HG03045 (cell line): ENCODE results near the gene AIG1.
"Not testable (repeated sequence)": the region's sequence is repeated elsewhere in the genome, so short reads cannot be mapped to it uniquely, and the experiment has no call there.

Source experiments
- ATAC-seq: cut with Tn5 transposase; IDR thresholded peaks from one replicate; pipeline ENCODE4 v1.9.1; 2021; ENCODE audit warnings: mild to moderate bottlenecking, moderate library complexity; ENCODE audit not compliant: unreplicated experiment

The AIG1 gene

DNA sequence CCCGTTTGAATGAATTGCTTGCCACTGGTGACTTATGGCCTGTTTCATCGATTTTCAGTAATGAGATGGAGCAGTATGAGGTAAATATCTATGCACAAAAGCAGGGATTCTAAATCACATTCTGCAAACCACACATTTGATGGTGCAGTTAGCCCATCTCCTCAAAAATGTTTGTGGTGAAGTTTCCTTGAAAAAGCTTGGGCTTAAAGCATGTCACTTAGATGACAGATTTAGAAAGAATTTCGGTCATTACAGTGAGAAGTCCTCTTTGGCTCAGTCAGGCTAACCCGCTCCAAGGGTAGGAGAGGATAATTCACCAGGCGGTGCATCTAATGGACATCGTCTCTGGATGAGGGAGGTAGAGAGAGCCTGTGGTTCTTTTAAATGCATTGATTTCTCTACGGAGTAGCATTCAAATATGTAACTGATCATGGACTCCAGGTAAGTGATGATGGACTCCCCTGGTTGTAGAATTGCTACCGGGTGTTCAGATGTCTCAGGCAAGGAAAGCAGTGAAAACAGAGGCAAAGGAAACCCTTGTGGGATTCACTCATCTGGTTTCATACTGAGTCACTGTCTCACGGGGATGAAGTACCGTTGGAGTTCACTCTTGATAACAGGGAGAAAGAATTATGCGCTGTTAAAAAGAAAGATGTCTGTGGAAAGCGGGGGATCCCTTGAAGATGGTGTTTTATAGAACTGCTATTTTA lies 65.3 kb downstream of the AIG1 start:
- ATAC-seq = no peak

DNA sequence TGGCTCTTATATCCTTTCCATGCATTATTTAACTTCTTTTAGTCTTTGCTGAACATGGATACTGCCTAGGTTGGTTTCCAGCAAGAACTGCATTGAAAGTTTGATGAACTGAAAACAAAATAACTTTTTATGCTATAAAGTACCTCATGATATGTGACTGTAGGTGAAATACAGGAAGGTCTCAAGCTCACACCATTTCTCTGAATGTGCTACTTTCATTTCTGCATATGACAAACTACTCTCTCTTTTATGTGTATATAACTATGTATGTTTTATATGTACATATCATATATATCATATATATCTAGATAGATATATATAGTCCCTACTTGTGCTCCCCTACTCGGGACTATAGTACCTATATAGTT lies 65.9 kb downstream of the AIG1 start:
- no peak for ATAC-seq

DNA sequence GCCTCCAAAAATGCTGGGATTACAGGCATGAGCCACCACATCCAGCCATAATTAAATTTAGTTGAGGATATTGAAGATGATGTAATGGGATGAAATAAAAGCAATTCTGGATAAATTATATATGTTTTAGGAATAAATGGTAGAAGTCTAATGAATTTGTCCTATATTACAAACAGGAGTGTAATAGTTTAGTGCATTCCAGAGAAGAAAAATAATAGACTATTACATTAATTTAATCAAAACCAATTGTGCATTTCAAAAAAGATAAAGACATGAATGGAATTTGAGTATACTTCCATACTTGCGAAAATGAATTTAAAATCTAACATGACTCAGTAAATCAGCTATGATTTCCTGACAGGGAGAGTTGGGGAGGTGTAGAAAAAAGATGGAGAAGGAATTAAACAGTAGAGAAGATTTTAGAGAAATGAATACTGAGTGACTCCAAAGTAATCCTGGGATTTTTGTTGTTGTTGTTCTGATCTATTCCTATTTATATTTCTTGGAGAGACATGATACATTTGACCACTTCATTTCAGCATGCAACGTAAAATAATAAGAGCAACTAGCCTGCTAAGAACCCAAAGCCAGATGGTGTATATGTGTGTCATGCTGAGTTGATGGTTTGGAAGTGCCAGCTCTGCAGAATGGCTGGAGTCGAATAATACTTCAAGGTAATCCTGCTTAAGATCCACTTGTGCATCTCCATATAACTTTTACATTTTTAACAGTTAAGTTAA lies 67.4 kb downstream of the AIG1 start:
- no peak for ATAC-seq

DNA sequence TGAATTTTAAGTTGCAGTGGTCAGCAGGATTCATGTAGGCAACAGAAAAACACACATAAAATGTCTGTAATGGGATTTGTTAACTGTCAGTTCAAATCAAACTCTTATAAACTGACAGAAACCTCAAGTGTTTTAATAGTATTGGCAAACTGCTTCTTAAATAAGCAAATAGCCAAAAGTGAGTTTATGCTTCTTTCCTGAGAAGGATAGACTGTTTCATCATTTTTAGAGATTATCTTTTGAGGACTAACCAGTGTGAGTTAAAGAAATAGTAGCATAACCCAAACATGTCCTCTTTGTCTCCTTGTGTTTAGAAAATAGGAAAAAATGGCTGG lies 68.0 kb downstream of the AIG1 start:
- no peak for ATAC-seq

DNA sequence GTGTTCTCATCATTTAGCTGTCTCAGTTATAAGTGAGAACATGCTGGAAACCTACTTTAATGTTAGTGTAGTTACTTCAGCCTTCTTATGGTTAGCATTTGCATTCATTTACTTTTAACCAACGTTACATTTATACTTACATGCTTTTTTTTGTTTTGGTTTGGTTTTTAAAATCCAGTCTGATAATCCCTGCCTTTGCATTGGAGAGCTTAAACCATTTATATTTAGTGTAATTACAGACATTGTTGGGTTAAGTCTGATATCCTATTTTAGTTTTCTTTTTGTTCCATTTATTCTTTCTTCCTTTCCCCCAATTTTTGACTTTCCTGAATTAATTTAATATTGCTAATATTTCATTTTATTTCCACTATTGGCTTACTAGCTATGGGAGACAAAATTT lies 70.2 kb downstream of the AIG1 start:
- ATAC-seq = no peak

DNA sequence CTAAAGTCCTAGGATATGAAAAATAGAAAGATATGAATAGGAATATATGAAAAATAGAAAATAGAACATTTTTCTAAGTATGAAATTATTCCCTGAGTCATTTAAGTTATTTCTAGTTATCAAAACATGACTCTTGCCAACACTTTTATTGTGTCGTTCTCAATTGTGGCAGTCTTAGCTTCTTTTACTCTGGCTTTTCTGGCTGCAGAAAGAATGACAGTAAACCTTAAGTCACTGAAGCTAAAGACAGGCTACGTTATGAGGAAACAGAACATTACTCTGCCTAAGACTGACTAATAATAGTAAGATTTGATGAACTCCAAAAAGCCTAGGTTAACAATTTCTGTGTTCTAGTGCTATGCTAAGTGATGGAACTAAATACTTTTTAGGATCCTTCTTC lies 74.6 kb downstream of the AIG1 start:
- ATAC-seq = no peak

DNA sequence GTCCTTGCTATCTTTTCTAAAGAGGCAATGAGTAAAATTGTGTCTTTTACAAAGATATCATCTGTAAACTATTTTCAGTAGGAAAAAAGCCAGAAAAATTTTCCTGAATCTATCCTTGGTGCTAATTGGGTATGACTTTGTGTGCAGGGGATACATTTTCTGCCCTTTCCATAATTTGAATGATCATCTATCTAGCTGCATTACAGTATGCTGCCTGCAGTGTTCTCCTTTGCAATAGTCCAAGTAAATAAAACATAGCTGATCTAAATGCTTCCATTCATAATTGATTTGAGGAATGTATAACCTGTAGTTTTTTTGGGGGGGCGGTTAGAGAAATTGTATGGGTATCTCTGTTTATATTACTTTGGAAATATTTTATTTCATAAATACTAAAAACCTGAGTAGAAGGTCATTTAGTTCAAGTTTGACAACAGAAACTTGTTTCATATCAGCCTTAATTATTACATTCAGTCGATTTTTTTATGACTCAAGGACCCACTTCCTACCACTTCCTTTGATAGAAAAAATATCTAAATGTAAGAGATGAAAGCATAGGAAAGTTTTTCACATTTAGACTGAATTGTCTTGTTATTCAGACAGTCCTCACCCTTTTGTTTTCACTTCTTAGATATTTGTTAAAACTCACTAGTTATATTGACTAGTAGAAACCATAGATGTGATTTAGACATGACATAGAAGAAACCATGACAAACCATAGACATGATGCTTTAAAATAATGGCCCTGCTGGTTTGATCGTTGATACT lies 75.3 kb downstream of the AIG1 start:
- no peak for ATAC-seq

DNA sequence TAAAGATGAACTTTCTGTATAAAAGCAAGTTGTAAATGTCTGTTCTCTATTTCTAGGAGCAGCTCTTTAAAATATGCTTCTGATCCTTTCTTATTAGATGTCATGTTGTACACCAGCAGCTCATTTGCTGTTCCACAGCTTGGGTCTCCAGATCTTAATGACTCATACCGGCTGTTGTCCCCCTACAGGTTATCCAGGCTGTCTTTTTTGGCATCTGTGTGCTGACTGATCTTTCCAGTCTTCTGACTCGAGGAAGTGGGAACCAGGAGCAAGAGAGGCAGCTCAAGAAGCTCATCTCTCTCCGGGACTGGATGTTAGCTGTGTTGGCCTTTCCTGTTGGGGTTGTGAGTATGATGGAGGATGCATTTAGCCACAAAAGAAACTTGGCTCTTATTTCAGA lies 76.0 kb downstream of the AIG1 start:
- ATAC-seq = no peak

DNA sequence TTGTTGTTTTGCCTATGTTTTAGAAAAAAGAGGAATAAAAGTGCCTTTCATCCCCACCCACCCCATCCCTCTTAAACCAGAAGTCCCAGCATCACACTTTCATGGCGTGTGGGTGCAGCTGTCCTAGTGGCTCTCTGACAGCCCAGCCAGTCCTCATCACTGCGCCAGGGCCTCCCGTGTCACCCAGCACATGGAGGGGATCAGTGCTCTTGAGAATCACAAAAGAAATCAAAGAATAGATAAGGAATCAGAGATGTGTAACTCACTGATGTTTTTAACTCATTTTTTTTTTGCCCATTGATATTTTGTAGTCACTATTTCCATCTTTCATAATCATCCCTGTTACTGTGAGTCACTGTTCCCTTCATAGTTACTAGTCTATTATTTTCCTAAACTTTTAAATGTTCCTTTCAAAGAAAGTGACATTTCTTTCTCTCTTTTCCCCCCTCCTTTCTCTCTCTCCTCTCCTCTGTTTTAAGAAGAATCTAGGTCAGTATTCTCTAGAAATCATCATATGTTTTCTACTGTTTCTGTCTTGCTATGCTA lies 78.6 kb downstream of the AIG1 start:
- no peak for ATAC-seq

DNA sequence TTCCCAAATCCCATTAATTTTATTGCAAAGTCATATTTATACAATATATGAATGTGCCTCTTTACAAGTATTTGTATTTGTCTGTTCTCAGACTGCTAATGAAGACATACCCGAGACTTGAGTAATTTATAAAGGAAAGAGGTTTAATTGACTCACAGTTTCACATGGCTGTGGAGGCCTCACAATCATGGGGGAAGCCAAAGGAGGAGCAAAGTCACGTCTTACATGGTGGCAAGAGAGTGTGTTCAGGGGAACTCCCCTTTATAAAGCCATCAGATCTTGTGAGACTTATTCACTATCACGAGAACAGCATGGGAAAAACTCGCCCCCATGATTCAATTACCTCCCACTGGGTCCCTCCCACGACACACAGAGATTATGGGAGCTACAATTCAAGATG lies 79.2 kb downstream of the AIG1 start:
- not testable (repeated sequence) for ATAC-seq

DNA sequence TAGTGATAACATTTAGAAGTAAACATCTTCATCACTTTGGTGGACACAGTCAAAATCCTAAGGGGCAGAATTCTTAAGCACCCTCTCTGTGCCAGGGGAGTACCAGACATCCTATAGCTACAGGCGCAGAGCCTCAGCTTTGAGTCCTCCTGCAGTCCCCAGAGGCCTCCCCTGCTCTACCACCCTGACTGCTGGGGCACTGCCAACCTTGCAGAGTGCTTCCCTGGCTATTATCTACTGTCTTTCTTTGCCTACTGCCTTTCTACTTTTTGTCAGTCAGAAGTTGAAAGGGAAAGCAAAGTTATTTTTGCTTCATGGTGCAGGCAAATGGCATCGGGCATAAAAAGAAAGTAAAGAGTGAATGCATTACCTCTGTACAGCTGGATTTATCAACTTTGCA lies 80.1 kb downstream of the AIG1 start:
- ATAC-seq = no peak

DNA sequence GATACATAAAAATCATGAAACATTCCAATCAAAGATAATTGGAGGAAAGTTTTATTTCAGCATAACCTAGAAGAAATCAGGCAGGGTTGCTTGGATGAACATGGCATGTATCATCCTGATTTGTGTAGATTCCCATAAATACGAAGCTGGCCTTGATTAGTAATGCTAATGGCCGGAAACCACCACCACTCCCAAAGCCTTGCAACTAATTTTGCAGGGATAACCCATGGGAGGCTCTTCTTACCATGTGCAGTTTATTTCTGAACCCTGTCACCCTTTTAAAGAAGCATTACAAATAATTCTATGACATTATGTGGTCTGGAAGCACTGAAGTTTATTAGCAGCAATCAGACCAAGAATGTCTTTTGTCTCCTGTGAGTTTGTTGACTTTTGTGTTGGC lies 80.8 kb downstream of the AIG1 start:
- no peak for ATAC-seq

DNA sequence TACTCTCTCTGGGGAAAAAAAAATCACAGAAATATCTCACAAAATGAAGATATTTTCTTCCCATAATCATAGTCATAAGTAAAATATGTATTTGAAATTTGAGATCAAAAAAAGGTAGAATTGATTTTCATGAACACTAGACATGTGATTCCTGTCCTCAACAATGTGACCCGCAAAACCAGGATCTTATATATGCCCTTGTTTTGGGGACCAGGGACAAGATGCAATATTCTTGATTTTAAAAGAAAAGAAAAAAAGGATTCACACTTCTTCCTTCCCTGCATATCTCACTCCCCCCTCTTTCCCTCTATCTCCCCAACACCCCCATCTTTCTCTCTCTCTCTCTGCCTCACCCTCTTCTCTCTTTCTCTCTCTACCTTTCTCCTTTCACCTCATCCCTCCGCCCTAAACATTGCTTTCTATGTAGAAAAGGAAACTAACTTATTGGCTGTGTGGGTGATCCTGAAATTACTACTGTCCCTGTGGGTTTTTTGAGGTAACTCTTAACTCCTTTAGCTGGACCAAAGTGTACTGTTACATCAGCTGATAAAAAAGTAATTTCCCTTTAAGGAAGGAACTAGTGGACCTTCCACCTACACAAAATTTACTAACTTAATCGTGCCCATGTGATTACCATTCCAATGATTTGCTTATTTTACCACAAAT lies 85.6 kb downstream of the AIG1 start:
- peak; percentile 82 for ATAC-seq

DNA sequence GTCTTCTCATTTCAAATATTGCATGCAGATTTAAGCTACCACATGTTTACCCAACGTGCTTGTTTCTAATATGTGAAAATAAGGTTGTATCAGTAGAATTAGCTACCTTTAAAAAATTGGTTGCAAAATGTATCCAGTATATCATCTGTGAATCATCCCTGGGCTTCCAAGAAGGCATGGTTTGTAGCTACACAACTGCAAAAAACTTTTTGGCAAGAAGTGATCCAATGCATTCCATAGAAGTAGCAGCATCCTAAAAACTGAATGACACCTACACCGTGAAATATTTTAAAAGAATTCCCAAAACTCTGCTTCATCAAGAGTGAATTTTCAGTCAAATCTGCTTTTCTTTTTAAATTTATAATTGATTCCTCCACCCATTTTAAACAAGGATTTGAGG lies 89.1 kb downstream of the AIG1 start:
- ATAC-seq = no peak

DNA sequence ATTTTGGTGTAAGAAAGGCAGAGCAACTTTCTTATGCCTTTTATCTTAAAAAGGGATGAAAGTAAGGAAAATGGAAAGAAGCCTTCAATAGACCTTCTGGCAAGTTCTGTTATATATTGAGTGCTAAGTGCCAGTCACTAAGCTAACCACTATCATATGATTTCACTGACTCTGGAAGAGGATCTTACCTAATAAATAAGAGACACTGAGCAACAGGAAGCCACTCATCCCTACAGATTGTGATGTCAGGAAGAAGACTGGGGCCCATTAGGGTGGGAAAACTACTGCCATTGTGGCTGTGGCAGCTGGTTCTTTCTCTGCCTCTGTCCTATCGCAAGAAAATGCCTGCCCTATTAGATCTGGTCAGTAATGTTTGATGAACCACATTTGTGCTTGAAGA lies 89.6 kb downstream of the AIG1 start:
- no peak for ATAC-seq

DNA sequence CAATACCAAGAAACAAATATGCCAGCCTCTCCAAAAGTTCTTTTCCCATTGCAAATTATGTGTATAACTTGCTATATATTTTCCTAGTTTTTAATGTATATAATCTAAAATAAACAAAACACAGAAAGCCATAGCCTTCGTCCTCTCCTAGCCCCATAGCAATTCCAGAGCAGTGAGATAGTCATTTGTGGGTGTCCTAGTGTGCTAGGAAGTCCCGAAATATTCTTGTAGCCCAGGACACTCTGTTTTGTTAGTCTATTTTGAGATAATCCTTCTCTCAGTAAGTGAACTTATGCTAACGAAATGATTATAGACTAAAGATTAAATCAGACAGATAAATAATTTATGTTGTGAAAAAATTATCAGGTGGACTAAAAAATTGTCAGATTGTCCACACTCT lies 90.7 kb downstream of the AIG1 start:
- no peak for ATAC-seq

DNA sequence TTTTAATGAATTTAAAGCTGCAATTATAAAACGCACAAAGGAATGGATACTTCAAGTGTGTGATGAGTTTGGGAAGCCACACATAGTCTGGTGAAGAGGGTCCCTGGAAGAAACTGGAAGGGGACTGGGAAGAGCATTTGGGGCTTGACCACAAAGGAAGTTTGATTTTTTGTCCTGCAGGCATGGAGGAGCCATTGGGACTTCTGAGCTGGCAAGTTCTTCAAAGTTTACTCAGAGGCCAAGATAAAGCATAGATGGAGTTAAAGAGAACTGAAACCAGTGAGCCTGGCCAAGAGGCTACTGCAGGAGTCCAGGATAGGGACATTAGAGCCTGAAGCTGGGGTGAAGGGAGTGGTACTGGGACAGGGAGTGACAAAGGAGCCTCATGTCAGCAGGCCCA lies 95.0 kb downstream of the AIG1 start:
- no peak for ATAC-seq

DNA sequence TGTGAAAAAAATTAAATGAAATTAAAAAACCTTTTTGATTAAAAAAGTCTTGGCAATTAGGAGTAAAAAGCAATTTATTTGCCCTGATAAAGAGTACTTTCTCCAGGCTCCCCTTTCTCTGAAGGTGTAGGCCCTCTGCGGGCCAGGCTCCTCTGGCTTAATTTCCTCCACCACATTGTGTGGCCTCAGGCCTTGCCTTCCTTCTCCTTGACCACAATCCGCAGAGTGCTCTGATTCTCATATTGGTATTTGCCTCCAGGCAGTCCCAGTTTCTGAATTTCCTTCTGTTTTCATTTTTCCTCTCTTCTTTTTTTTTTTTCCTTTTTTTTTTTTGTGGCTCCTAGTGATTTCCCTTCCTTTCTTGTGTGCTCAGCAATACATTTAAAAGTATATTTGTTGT lies 96.4 kb downstream of the AIG1 start:
- ATAC-seq = no peak

DNA sequence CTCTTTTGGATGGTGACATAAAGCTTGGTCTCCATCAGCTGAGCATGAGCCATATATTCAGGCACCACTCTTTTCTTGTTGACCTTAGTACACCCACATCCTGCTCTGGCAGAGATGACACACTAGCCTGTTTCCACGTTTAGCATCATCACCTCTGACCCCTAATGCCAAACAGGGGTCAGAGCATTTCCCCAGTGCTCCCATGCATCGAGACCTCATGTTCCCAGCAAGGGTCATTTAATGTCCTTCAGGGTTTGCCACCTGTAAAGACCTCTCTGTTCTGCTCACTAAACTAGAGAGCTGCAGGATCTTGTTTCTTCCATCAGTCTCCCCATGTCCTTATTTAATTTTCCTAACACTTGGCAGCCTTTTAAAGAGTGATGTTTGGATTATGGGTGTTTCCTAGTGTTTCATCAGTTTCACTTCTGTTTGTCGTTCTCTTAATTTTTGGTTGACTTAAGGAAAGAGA lies 97.5 kb downstream of the AIG1 start:
- no peak for ATAC-seq

DNA sequence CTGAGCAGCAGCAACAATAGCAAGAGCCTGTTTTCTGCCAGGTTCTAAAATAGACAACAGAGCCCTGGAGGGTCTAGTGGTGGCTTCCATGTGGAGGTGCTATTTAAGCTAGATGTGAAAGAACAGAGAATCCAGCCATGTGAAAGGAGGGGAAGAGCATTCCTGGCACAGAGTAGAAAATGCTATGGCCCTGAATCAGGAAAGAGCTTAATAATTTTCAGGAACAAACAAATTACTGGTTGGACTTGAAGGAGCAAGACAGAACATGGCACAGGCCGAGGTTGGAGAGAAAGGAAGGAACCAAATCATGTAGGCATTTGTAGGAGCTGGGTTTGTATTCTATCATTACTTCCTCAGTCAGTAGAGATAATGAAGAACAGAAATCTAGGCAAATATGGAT lies 98.3 kb downstream of the AIG1 start:
- no peak for ATAC-seq

DNA sequence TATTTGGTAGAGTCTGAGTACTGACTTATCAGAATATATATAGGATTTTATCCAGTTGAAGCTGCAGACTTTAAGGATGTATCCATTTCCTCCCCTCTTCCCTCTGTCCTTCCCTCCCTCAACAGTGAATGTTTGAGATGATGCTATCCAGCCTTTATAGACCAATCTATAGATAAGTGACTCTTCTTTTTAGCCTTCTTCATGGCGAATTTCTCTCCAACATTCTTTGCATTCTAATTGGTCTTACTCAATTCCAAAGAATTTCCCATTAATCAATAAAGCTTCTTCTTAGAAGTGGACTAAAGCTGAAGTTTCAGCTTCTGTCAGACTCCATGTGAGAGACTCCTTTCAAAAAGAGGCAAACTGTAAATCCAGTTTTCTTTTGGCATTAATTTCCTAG lies 99.3 kb downstream of the AIG1 start:
- ATAC-seq = no peak
